H9 (cell line): ENCODE measurements around the gene ARID3A. TPM values are rescaled to one million over a fixed set of nuclear protein-coding genes. Genes with fewer than 3 reads are reported as not detected.

Source experiments
- DNase-seq: peaks from one replicate; pipeline ENCODE4 v3.0.0-alpha.2; 2017
- H2AFZ ChIP-seq: one replicate; pipeline ENCODE4 v1.6.1; 2013; ENCODE audit warnings: mild to moderate bottlenecking, low read length, control low read depth, moderate library complexity
- H2AK5ac ChIP-seq: 2 replicates; pipeline ENCODE4 v1.6.1; 2013; ENCODE audit warnings: low read length, control low read depth, mixed read lengths; ENCODE audit not compliant: insufficient read length
- H2BK120ac ChIP-seq: one replicate; pipeline ENCODE4 v1.6.1; 2013; ENCODE audit warnings: low read depth, mild to moderate bottlenecking, low read length, control low read depth, inconsistent platforms; ENCODE audit not compliant: poor library complexity, severe bottlenecking
- H2BK12ac ChIP-seq: 2 replicates; pipeline ENCODE4 v1.6.1; 2013; ENCODE audit warnings: low read length, control low read depth, mixed read lengths, low read depth; ENCODE audit not compliant: insufficient read length
- H2BK15ac ChIP-seq: 2 replicates; pipeline ENCODE4 v1.6.1; 2013; ENCODE audit warnings: low read depth, low read length, control low read depth
- H2BK20ac ChIP-seq: one replicate; pipeline ENCODE4 v1.6.1; 2013; ENCODE audit warnings: low read depth, mild to moderate bottlenecking, low read length, control low read depth, inconsistent platforms; ENCODE audit not compliant: poor library complexity, severe bottlenecking
- H2BK5ac ChIP-seq: 2 replicates; pipeline ENCODE4 v1.6.1; 2013; ENCODE audit warnings: low read length, control low read depth, mixed read lengths; ENCODE audit not compliant: insufficient read length
- H3K14ac ChIP-seq: 2 replicates; pipeline ENCODE4 v1.6.1; 2013; ENCODE audit warnings: low read length, control low read depth; ENCODE audit not compliant: insufficient read depth
- H3K18ac ChIP-seq: 2 replicates; pipeline ENCODE4 v1.6.1; 2013; ENCODE audit warnings: low read depth, mild to moderate bottlenecking, mixed read lengths, low read length, control low read depth; ENCODE audit not compliant: insufficient read length
- H3K23ac ChIP-seq: 2 replicates; pipeline ENCODE4 v1.6.1; 2013; ENCODE audit warnings: low read length, control low read depth, mixed read lengths, low read depth; ENCODE audit not compliant: insufficient read length
- H3K23me2 ChIP-seq: 2 replicates; pipeline ENCODE4 v1.6.1; 2013; ENCODE audit warnings: low read depth, mild to moderate bottlenecking, mixed read lengths, low read length, control low read depth; ENCODE audit not compliant: insufficient read length, poor library complexity, severe bottlenecking
- H3K27ac ChIP-seq: 2 replicates; pipeline ENCODE4 v1.5.1; 2013; ENCODE audit warnings: low read length, control low read depth, mixed read lengths, low read depth; ENCODE audit not compliant: insufficient read length
- H3K27me3 ChIP-seq: 2 replicates; pipeline ENCODE4 v1.6.1; 2013; ENCODE audit warnings: low read length, control low read depth, inconsistent platforms; ENCODE audit not compliant: insufficient read depth
- H3K4ac ChIP-seq: 2 replicates; pipeline ENCODE4 v1.6.1; 2013; ENCODE audit warnings: low read depth, mild to moderate bottlenecking, control low read depth, inconsistent platforms, low read length, moderate library complexity
- H3K4me1 ChIP-seq: 2 replicates; pipeline ENCODE4 v1.6.1; 2013; ENCODE audit warnings: low read length, control low read depth, inconsistent platforms; ENCODE audit not compliant: insufficient read depth
- H3K4me2 ChIP-seq: 2 replicates; pipeline ENCODE4 v1.6.1; 2013; ENCODE audit warnings: low read length, control low read depth, mixed read lengths; ENCODE audit not compliant: insufficient read length, insufficient read depth
- H3K56ac ChIP-seq: 2 replicates; pipeline ENCODE4 v1.6.1; 2013; ENCODE audit warnings: low read depth, mild to moderate bottlenecking, mixed read lengths, low read length, control low read depth; ENCODE audit not compliant: insufficient read length
- H3K79me1 ChIP-seq: 2 replicates; pipeline ENCODE4 v1.6.1; 2013; ENCODE audit warnings: low read depth, mild to moderate bottlenecking, moderate library complexity, low read length, control low read depth, inconsistent platforms; ENCODE audit not compliant: insufficient read depth, poor library complexity, severe bottlenecking
- H3K79me2 ChIP-seq: 2 replicates; pipeline ENCODE4 v1.6.1; 2013; ENCODE audit warnings: low read length, control low read depth, inconsistent platforms; ENCODE audit not compliant: insufficient read depth
- H3K9ac ChIP-seq: 2 replicates; pipeline ENCODE4 v1.6.1; 2013; ENCODE audit warnings: low read length, control low read depth, mixed read lengths; ENCODE audit not compliant: insufficient read length; ENCODE audit errors: extremely low read depth
- H3K9me3 ChIP-seq: one replicate; pipeline ENCODE4 v1.6.1; 2013; ENCODE audit warnings: low read depth, low read length, inconsistent platforms; ENCODE audit not compliant: control insufficient read depth
- H3T11ph ChIP-seq: one replicate; pipeline ENCODE4 v1.6.1; 2013; ENCODE audit warnings: mild to moderate bottlenecking, low read length, control low read depth, inconsistent platforms
- H4K20me1 ChIP-seq: one replicate; pipeline ENCODE4 v1.6.1; 2013; ENCODE audit not compliant: control insufficient read depth, insufficient read length, insufficient read depth
- H4K5ac ChIP-seq: 2 replicates; pipeline ENCODE4 v1.6.1; 2013; ENCODE audit warnings: low read depth, mild to moderate bottlenecking, mixed read lengths, low read length, control low read depth; ENCODE audit not compliant: insufficient read length
- H4K8ac ChIP-seq: replicated peaks from 2 replicates; pipeline ENCODE4 v1.6.1; 2013; ENCODE audit warnings: low read length, control low read depth, mixed read lengths, low read depth; ENCODE audit not compliant: insufficient read length
- H4K91ac ChIP-seq: 2 replicates; pipeline ENCODE4 v1.6.1; 2013; ENCODE audit warnings: low read depth, mild to moderate bottlenecking, moderate library complexity, mixed read lengths, low read length, control low read depth; ENCODE audit not compliant: insufficient read length
- H3K27ac Mint-ChIP-seq, 3 experiments: 2 replicates in 2 of 3; 3 replicates in 1 of 3; pipeline ENCODE4 v1.8.0; 2020 to 2021; ENCODE audit warnings: mixed read lengths in 3 of 3, mild to moderate bottlenecking in 1 of 3, moderate library complexity in 1 of 3
- H3K27me3 Mint-ChIP-seq: 2 replicates; pipeline ENCODE4 v1.8.0; 2021; ENCODE audit warnings: low read depth, mild to moderate bottlenecking, moderate library complexity, mixed read lengths
- H3K36me3 Mint-ChIP-seq, 3 experiments: 2 replicates in 2 of 3; 3 replicates in 1 of 3; pipeline ENCODE4 v1.8.0; 2020 to 2021; ENCODE audit warnings: low read depth in 3 of 3, mixed read lengths in 3 of 3; ENCODE audit not compliant: insufficient read depth in 1 of 3
- H3K4me1 Mint-ChIP-seq, 2 experiments: 2 replicates each; pipeline ENCODE4 v1.8.0; 2020; ENCODE audit warnings: mixed read lengths in 2 of 2
- H3K4me3 Mint-ChIP-seq, 2 experiments: 2 replicates in 1 of 2; 3 replicates in 1 of 2; pipeline ENCODE4 v1.8.0; 2020 to 2021; ENCODE audit warnings: mild to moderate bottlenecking in 2 of 2, mixed read lengths in 2 of 2, moderate library complexity in 1 of 2
- H3K9me3 Mint-ChIP-seq, 2 experiments: 2 replicates in 1 of 2; 3 replicates in 1 of 2; pipeline ENCODE4 v1.8.0; 2020; ENCODE audit warnings: mild to moderate bottlenecking in 2 of 2, mixed read lengths in 2 of 2, moderate library complexity in 1 of 2
- CTCF ChIP-seq: fragments of 200-600 bp; sonication (generic); conservative IDR thresholded peaks from 3 replicates; pipeline ENCODE4 v1.8.0; 2021; ENCODE audit warnings: antibody characterized with exemption, mild to moderate bottlenecking
- WGBS: extraction: QIAGEN DNeasy Blood & Tissue Kit; methylation state at CpG from one replicate; pipeline ENCODE4 v1.1.7; 2013; ENCODE audit warnings: missing lambda C conversion rate, low lambda C conversion rate, mixed read lengths; ENCODE audit not compliant: insufficient read length; ENCODE audit errors: extremely low coverage; 5-methylcytosine and 5-hydroxymethylcytosine counted together
- total RNA-seq: library from RNA; stranded (reverse); gene quantifications from 2 replicates; pipeline ENCODE4 v1.2.1, GENCODE V29; 2021

The ARID3A gene
- total RNA-seq, 1 experiment from 2014 or later = 98.3 TPM

- Histone ChIP-seq H4K91ac (no peak overlapping the region), H3K79me1 (no peaks in the 10 kb centered on the region), H3K4me1 (no peaks in the 10 kb centered on the region; the same call in 1 of the 2 replicates), H3K9me3 (no peaks in the 10 kb centered on the region), H3K4ac (no peak overlapping the region), H3K27ac (no peak overlapping the region), H4K20me1 (no peaks in the 10 kb centered on the region), H3K9ac (no peak overlapping the region), H3K27me3 (no peaks in the 10 kb centered on the region), H3K23me2 (peaks cover 4% of the 10 kb centered on the region), H3K14ac (no peak overlapping the region), H2BK15ac (no peak overlapping the region), H3K23ac (no peak overlapping the region), H3K4me2 (no peak overlapping the region), H3K18ac (no peak overlapping the region), H2BK20ac (no peak overlapping the region), H3K79me2 (no peaks in the 10 kb centered on the region; the same call in 1 of the 2 replicates), H4K8ac (no peak overlapping the region), H2BK12ac (no peak overlapping the region), H2AFZ (no peak overlapping the region), H2BK5ac (no peak overlapping the region), H2AK5ac (no peak overlapping the region), H3K56ac (no peak overlapping the region), H2BK120ac (no peak overlapping the region), H4K5ac (no peak overlapping the region), H3T11ph (no peak overlapping the region)
- TF ChIP-seq CTCF = no peak
- H3K9me3 Mint-ChIP-seq = no peaks in the 10 kb centered on the region; a peak in 1 of 5 replicates
- H3K27me3 Mint-ChIP-seq = peaks cover 4% of the 10 kb centered on the region; the same call in 1 of the 2 replicates
- no peak for DNase-seq
- H3K4me1 Mint-ChIP-seq = peaks cover 6 to 18% of the 10 kb centered on the region in 2 experiments
- no CpG with 5 or more reads among the region's 10 CpGs for WGBS
- H3K27ac Mint-ChIP-seq = no peak overlapping the region
- peaks cover 2 to 23% (median 22%) of the 10 kb centered on the region in 3 experiments; a peak in 6 of 7 replicates for H3K36me3 Mint-ChIP-seq
- no peak overlapping the region for H3K4me3 Mint-ChIP-seq
These were observed 29.4 kb upstream of the ARID3A start for GRCh38 chr19:896434-896833.
